Naive thymus-derived CD8-positive, alpha-beta T cell (primary cell): ENCODE measurements around the gene KMT5C. TPM values are rescaled to one million over a fixed set of nuclear protein-coding genes. Genes with fewer than 3 reads are reported as not detected.
A peak's percentile ranks its signal among the peaks of the same experiment; 100 is the strongest.

Experiments used
- ATAC-seq, 2 donors: fragments of 150-1000 bp; cut with Tn5 transposase in 1 of 2; sonication (Bioruptor Pico), chemical (Tn5 transposase) in 1 of 2; 1 replicate in 1 of 2; 2 replicates in 1 of 2; pipeline ENCODE4 v1.10.0; 2021; ENCODE audit warnings: mild to moderate bottlenecking in 2 of 2, moderate library complexity in 2 of 2
- POLR2A ChIA-PET: fragments of 350-600 bp; sonication (Branson Sonifier 250); formaldehyde crosslinking; loops from one replicate; lab custom pipeline; 2021; ENCODE audit warnings: antibody characterized with exemption; lab: Charles Lee
- DNase-seq, 10 donors: peaks; one replicate each; pipeline versions ENCODE4 v3.0.0 to v3.0.0-alpha.2; 2020 to 2022
- H3K27ac Mint-ChIP-seq, 10 donors: one replicate each; pipeline ENCODE4 v1.8.0; 2020 to 2022; ENCODE audit warnings: mild to moderate bottlenecking in 10 of 10, mixed read lengths in 10 of 10, moderate library complexity in 4 of 10, inconsistent platforms in 1 of 10
- H3K27me3 Mint-ChIP-seq, 5 donors: one replicate each; pipeline ENCODE4 v1.8.0; 2021 to 2022; ENCODE audit warnings: mixed read lengths in 5 of 5
- H3K36me3 Mint-ChIP-seq, 3 donors: one replicate each; pipeline ENCODE4 v1.8.0; 2020 to 2022; ENCODE audit warnings: mixed read lengths in 3 of 3, mild to moderate bottlenecking in 2 of 3, inconsistent platforms in 1 of 3
- H3K4me1 Mint-ChIP-seq, 4 donors: one replicate each; pipeline ENCODE4 v1.8.0; 2021 to 2022; ENCODE audit warnings: mixed read lengths in 4 of 4
- H3K4me3 Mint-ChIP-seq, 10 donors: one replicate each; pipeline ENCODE4 v1.8.0; 2020 to 2022; ENCODE audit warnings: mild to moderate bottlenecking in 10 of 10, mixed read lengths in 10 of 10, moderate library complexity in 6 of 10, inconsistent platforms in 1 of 10
- H3K9me3 Mint-ChIP-seq, 9 donors: one replicate each; pipeline ENCODE4 v1.8.0; 2020 to 2022; ENCODE audit warnings: mixed read lengths in 9 of 9, mild to moderate bottlenecking in 3 of 9, inconsistent platforms in 1 of 9, moderate library complexity in 1 of 9
- polyA plus RNA-seq, 3 donors: library from polyadenylated mRNA; unstranded; fragments of 300-500 nt; fragmentation: Illumina TruSeq; gene quantifications; one replicate each; pipeline ENCODE4 v1.2.3, GENCODE V29; 2021
- total RNA-seq, 8 experiments: library from RNA in 2 of 8; stranded (reverse) in 2 of 8; gene quantifications; one replicate each; pipeline ENCODE4 v1.2.3 and lab custom pipeline; 2021 to 2026

The KMT5C gene
- total and polyA plus RNA-seq, 5 experiments from 2014 or later: 1.7 to 21.8 (median 2.5) TPM

DNA sequence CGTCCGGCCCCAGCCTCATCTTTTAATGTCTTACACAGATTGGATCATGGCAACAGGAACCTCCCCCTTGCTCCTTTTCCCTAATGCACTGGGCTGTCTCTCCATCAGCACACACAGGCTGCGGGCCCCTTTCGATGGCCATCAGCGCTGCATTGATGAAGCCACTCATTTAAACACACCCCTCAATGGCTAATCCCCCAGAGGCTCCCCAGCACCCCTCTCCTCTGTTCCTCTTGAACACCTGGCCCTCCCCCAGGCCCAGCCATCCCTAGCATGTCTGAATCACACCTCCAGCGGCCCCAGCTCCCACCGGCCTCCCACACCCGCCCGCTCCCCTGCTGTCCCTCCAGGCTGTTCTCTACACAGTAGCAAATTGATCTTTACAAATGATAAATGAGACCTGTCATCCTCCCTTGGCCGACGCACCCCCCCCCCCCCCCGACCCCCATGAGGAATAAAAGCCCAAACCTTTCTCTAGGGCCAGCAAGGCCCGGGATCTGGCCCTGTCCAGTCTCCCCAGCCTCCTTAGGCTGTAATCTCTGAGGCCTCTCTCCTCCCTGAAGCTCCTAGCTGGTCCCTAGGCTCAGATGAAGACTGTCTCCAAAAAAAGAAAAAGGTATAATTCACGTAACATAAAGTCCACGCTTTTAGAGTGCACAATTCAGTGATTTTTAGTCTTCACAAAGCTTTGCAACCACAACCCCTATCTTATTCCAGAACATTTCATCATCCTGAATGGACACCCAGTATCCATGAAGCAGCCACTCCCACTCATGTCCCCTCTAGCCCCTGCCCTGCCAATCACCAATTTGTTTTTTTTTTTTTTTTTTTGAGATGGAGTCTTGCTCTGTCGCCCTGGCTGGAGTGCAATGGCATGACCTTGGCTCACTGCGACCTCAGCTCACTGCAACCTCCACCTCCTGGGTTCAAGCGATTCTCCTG lies 53.4 kb downstream of the KMT5C start:
- Mint-ChIP-seq H3K4me3 (no peak overlapping the region), H3K27ac (peak overlapping the region in 8 of 10 donors; percentile 4 to 81 (median 58)), H3K36me3 (peaks cover 0 to 33% (median 8%) of the 10 kb centered on the region in 3 donors), H3K9me3 (no peaks in the 10 kb centered on the region), H3K27me3 (no peaks in the 10 kb centered on the region), H3K4me1 (peaks cover 17 to 44% (median 38%) of the 10 kb centered on the region in 4 donors)
- DNase-seq: no peak
- POLR2A ChIA-PET: interaction anchor here (12.9 kb wide), 1 partner anchor 13 kb away, joined by 181 read pairs; the partner anchor contains the start of gene UBE2S
- no peak for ATAC-seq

Other genes with a start within 250 kb of the KMT5C start
- gene PPP1R12C, start 222.2 kb upstream of the KMT5C start, total RNA-seq: 100 to 1,000 TPM; 140 to 141 TPM
- 1 to 10 TPM; 2.7 to 6.2 (median 3.9) TPM for gene PPP1R12C, start 222.2 kb upstream of the KMT5C start, polyA plus RNA-seq
- not detected for gene TNNT1, start 190.7 kb upstream of the KMT5C start, total RNA-seq
- gene TNNT1, start 190.7 kb upstream of the KMT5C start, polyA plus RNA-seq: not detected
- gene TNNI3, start 182.1 kb upstream of the KMT5C start, total RNA-seq: not detected
- gene TNNI3, start 182.1 kb upstream of the KMT5C start, polyA plus RNA-seq: not detected
- not detected for gene DNAAF3, start 173.3 kb upstream of the KMT5C start, total RNA-seq
- gene DNAAF3, start 173.3 kb upstream of the KMT5C start, polyA plus RNA-seq: not detected
- not detected for gene SYT5, start 159.6 kb upstream of the KMT5C start, total RNA-seq
- under 1 TPM; 0.09 to 0.56 (median 0.25) TPM for gene SYT5, start 159.6 kb upstream of the KMT5C start, polyA plus RNA-seq
- gene PTPRH, start 130.4 kb upstream of the KMT5C start, total RNA-seq: not detected
- gene PTPRH, start 130.4 kb upstream of the KMT5C start, polyA plus RNA-seq: not detected
- 10 to 100 TPM; 17.7 to 20.9 TPM for gene TMEM86B, start 111.1 kb upstream of the KMT5C start, total RNA-seq
- gene TMEM86B, start 111.1 kb upstream of the KMT5C start, polyA plus RNA-seq: 1 to 10 TPM in 1 of 3 donors, under 1 TPM in 2; 0.17 to 2.3 (median 0.54) TPM
- 100 to 1,000 TPM; 167 to 168 TPM for gene PPP6R1, start 80.9 kb upstream of the KMT5C start, total RNA-seq
- gene PPP6R1, start 80.9 kb upstream of the KMT5C start, polyA plus RNA-seq: 100 to 1,000 TPM in 1 of 3 donors, 10 to 100 TPM in 2; 57.3 to 131 (median 60.9) TPM
- 10 to 100 TPM; 20.3 to 20.4 TPM for gene HSPBP1, start 59.8 kb upstream of the KMT5C start, total RNA-seq
- 10 to 100 TPM; 38.6 to 44.8 (median 42.5) TPM for gene HSPBP1, start 59.8 kb upstream of the KMT5C start, polyA plus RNA-seq
- gene BRSK1, start 55.9 kb upstream of the KMT5C start, total RNA-seq: 1 to 10 TPM; 1.9 to 2.9 TPM
- gene BRSK1, start 55.9 kb upstream of the KMT5C start, polyA plus RNA-seq: under 1 TPM in 1 of 3 donors, not detected in 2; 0.24 TPM
- gene TMEM150B, start 14.5 kb upstream of the KMT5C start, total RNA-seq: not detected
- gene TMEM150B, start 14.5 kb upstream of the KMT5C start, polyA plus RNA-seq: not detected
- gene COX6B2, start 14.8 kb downstream of the KMT5C start, total RNA-seq: not detected
- not detected for gene COX6B2, start 14.8 kb downstream of the KMT5C start, polyA plus RNA-seq
- not detected for gene GARIN5B, start 23.4 kb downstream of the KMT5C start, total RNA-seq
- not detected for gene GARIN5B, start 23.4 kb downstream of the KMT5C start, polyA plus RNA-seq
- under 1 TPM in 1 of 2 experiments, not detected in 1; 0.21 TPM for gene IL11, start 30.6 kb downstream of the KMT5C start, total RNA-seq
- not detected for gene IL11, start 30.6 kb downstream of the KMT5C start, polyA plus RNA-seq
- not detected for gene TMEM190, start 37.0 kb downstream of the KMT5C start, total RNA-seq
- not detected for gene TMEM190, start 37.0 kb downstream of the KMT5C start, polyA plus RNA-seq
- 10 to 100 TPM in 1 of 2 experiments, 1 to 10 TPM in 1; 10.0 to 10.2 TPM for gene TMEM238, start 44.4 kb downstream of the KMT5C start, total RNA-seq
- 1 to 10 TPM; 1.1 to 1.5 (median 1.3) TPM for gene TMEM238, start 44.4 kb downstream of the KMT5C start, polyA plus RNA-seq
- gene RPL28, start 46.1 kb downstream of the KMT5C start, total RNA-seq: 1,000 to 10,000 TPM; 2,967 to 2,995 TPM
- gene RPL28, start 46.1 kb downstream of the KMT5C start, polyA plus RNA-seq: 1,000 to 10,000 TPM in 1 of 3 donors, 100 to 1,000 TPM in 2; 559 to 1,017 (median 787) TPM
- 10 to 100 TPM; 18.1 to 20.2 TPM for gene UBE2S, start 67.9 kb downstream of the KMT5C start, total RNA-seq
- gene UBE2S, start 67.9 kb downstream of the KMT5C start, polyA plus RNA-seq: 10 to 100 TPM; 18.6 to 25.8 (median 24.5) TPM
- gene SHISA7, start 103.4 kb downstream of the KMT5C start, total RNA-seq: not detected
- gene SHISA7, start 103.4 kb downstream of the KMT5C start, polyA plus RNA-seq: not detected
- 10 to 100 TPM; 10.5 to 11.0 TPM for gene ISOC2, start 121.8 kb downstream of the KMT5C start, total RNA-seq
- 10 to 100 TPM; 30.5 to 35.6 (median 34.2) TPM for gene ISOC2, start 121.8 kb downstream of the KMT5C start, polyA plus RNA-seq
- not detected for gene C19orf85, start 124.9 kb downstream of the KMT5C start, total RNA-seq
- gene C19orf85, start 124.9 kb downstream of the KMT5C start, polyA plus RNA-seq: not detected
- gene ZNF628, start 136.7 kb downstream of the KMT5C start, total RNA-seq: 10 to 100 TPM; 13.2 to 15.6 TPM
- under 1 TPM; 0.26 to 0.42 (median 0.32) TPM for gene ZNF628, start 136.7 kb downstream of the KMT5C start, polyA plus RNA-seq
- gene NAT14, start 145.3 kb downstream of the KMT5C start, total RNA-seq: 10 to 100 TPM in 1 of 2 experiments, 1 to 10 TPM in 1; 8.0 to 10.4 TPM
- 1 to 10 TPM; 4.1 to 8.8 (median 7.7) TPM for gene NAT14, start 145.3 kb downstream of the KMT5C start, polyA plus RNA-seq
- gene SSC5D, start 148.6 kb downstream of the KMT5C start, total RNA-seq: 1 to 10 TPM; 1.3 to 1.4 TPM
- under 1 TPM in 2 of 3 donors, not detected in 1; 0.02 to 0.11 TPM for gene SSC5D, start 148.6 kb downstream of the KMT5C start, polyA plus RNA-seq
- not detected for gene SBK2, start 197.3 kb downstream of the KMT5C start, total RNA-seq
- gene SBK2, start 197.3 kb downstream of the KMT5C start, polyA plus RNA-seq: not detected
- gene SBK3, start 205.7 kb downstream of the KMT5C start, total RNA-seq: not detected
- not detected for gene SBK3, start 205.7 kb downstream of the KMT5C start, polyA plus RNA-seq
- gene ZNF579, start 241.0 kb downstream of the KMT5C start, total RNA-seq: 10 to 100 TPM in 1 of 2 experiments, 1 to 10 TPM in 1; 9.8 to 10.2 TPM
- under 1 TPM; 0.16 to 0.39 (median 0.20) TPM for gene ZNF579, start 241.0 kb downstream of the KMT5C start, polyA plus RNA-seq